GM21528 (cell line): ENCODE data around the gene IBTK.
"Not testable (repeated sequence)": the region's sequence is repeated elsewhere in the genome, so short reads cannot be mapped to it uniquely, and the experiment has no call there.

Source experiments
- ATAC-seq: cut with Tn5 transposase; IDR thresholded peaks from one replicate; pipeline ENCODE4 v1.9.1; 2021; ENCODE audit warnings: mild to moderate bottlenecking, moderate library complexity; ENCODE audit not compliant: unreplicated experiment, low FRiP score

The IBTK gene

GRCh38 chr6:82248273-82248735 is 760 bp upstream of the IBTK start:
- ATAC-seq = peak; percentile 46

GRCh38 chr6:82246802-82247504 is 591 bp downstream of the IBTK start:
- ATAC-seq = peak; percentile 43

GRCh38 chr6:82246370-82246769 is 1.2 kb downstream of the IBTK start:
- ATAC-seq = no peak

GRCh38 chr6:82245376-82245775 is 2.2 kb downstream of the IBTK start:
- ATAC-seq = no peak

GRCh38 chr6:82243884-82244283 is 3.7 kb downstream of the IBTK start:
- ATAC-seq = no peak

GRCh38 chr6:82240186-82240585 is 7.4 kb downstream of the IBTK start:
- no peak for ATAC-seq

GRCh38 chr6:82239597-82239996 is 7.9 kb downstream of the IBTK start:
- ATAC-seq = no peak

- no peak for ATAC-seq
Observed at GRCh38 chr6:82237013-82237412, 10.5 kb downstream of the IBTK start.

- peak; percentile 94 for ATAC-seq
Observed at GRCh38 chr6:82227770-82228169, 19.8 kb downstream of the IBTK start.

- no peak for ATAC-seq
Observed at GRCh38 chr6:82220167-82220566, 27.4 kb downstream of the IBTK start.

GRCh38 chr6:82217018-82217586 is 30.4 kb downstream of the IBTK start:
- ATAC-seq = peak; percentile 90

- ATAC-seq = no peak
Observed at GRCh38 chr6:82216549-82216948, 31.0 kb downstream of the IBTK start.

GRCh38 chr6:82211326-82211725 is 36.2 kb downstream of the IBTK start:
- ATAC-seq = no peak

GRCh38 chr6:82208913-82209312 is 38.6 kb downstream of the IBTK start:
- no peak for ATAC-seq

GRCh38 chr6:82205930-82206392 is 41.6 kb downstream of the IBTK start:
- no peak for ATAC-seq

- no peak for ATAC-seq
Observed at GRCh38 chr6:82204020-82204419, 43.5 kb downstream of the IBTK start.

GRCh38 chr6:82197784-82198183 is 49.8 kb downstream of the IBTK start:
- ATAC-seq = no peak

GRCh38 chr6:82197245-82197644 is 50.3 kb downstream of the IBTK start:
- ATAC-seq = not testable (repeated sequence)

- ATAC-seq = no peak
Observed at GRCh38 chr6:82196161-82196560, 51.4 kb downstream of the IBTK start.

GRCh38 chr6:82195619-82196018 is 51.9 kb downstream of the IBTK start:
- ATAC-seq = no peak

- no peak for ATAC-seq
Observed at GRCh38 chr6:82185948-82186535, 61.5 kb downstream of the IBTK start.
